ENCODE results near the gene SETD7.

The SETD7 gene

GRCh38 chr4:139556071-139556723 lies at the start of gene SETD7:
Gene SETD7 (minus strand): TSS chr4:139556219. CDS start chr4:139556137, 82 bp downstream.
- Mint-ChIP-seq H3K27me3 (no peaks in the 10 kb centered on the region), H3K4me1 (peaks cover 28 to 61% of the 10 kb centered on the region in 2 donors), H3K4me3 (peak within 1 kb of the TSS; percentile 97 to 98), H3K9me3 (no peaks in the 10 kb centered on the region), H3K27ac (peak within 1 kb of the TSS; percentile 98), H3K36me3 (peaks cover 3 to 10% of the 10 kb centered on the region in 2 donors)
- ATAC-seq (replicated peaks) (peak; percentile 40 to 44), DNase-seq (peak; percentile 57)

DNA sequence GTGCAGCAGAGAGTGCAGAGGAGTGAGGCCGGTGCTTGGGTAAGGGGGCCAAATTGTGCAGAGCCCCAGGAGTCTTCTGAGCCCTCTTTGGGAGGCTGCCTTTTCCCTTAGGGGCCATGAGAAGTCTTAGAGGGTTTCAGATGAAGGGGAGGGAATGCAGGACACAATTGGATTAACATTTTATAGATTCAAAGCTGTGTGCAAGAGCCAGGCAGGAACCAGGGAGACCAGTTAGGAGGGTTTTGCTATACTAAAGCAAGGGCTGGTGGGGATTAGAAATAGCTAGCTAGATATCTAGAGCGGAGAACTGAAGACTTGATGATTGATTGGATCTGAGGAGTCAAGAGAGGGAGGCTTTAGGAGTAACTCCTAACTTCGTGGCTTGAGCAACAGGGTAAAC lies 49.5 kb upstream of the SETD7 start:
- ATAC-seq (replicated peaks) (no peak), DNase-seq (no peak)
- Mint-ChIP-seq H3K27ac (no peak overlapping the region), H3K36me3 (peaks cover 2 to 3% of the 10 kb centered on the region in 2 donors), H3K4me3 (peak overlapping the region in 1 of 2 donors; percentile 83), H3K4me1 (peaks cover 9 to 14% of the 10 kb centered on the region in 2 donors), H3K9me3 (peaks cover 0 to 2% of the 10 kb centered on the region in 2 donors), H3K27me3 (peaks cover 0 to 4% of the 10 kb centered on the region in 2 donors)

DNA sequence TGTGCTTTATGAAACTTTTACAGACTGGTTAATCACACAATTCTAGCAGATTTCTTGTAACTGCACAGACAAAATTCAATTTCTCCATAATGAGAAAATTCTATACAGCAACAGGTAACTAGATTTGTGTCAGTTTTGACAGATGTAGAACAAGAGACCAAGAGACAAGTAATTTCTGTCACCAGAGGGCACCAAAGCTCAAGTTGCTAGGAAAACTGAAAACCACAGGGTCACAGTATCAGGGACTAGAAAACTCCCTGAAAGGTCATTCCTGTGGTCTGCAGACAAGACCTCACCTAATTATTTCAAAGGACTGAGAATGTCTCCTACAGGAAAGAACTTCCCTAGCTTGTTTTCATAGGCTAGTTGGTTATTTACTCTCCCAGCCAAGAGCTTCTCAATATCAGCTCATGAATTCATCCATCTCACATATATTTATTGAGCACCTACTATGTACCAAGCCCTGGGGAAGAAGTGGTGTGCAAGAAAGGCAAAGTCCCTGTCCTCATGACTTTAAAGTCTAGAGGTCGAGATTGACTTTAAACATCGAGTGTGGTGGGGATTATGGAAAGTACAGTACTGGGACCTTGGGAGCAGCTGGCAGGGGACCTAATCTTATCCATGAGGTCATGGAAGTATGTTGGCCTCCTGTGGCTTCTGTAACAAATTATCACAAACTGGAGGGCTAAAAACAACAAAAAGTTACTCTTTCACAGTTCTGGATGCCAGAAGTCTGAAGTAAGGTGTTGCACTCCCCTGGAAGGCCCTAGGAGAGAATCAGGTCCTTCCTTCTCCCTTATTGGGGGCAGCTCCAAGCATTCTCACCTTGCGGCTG lies 47.8 kb upstream of the SETD7 start:
- Mint-ChIP-seq H3K4me3 (no peak overlapping the region), H3K27me3 (peaks cover 0 to 2% of the 10 kb centered on the region in 2 donors), H3K36me3 (peaks cover 2 to 3% of the 10 kb centered on the region in 2 donors), H3K4me1 (peaks cover 9 to 14% of the 10 kb centered on the region in 2 donors), H3K27ac (no peak overlapping the region), H3K9me3 (peaks cover 0 to 2% of the 10 kb centered on the region in 2 donors)
- peak; percentile 15 for DNase-seq
- ATAC-seq (replicated peaks): peak; percentile 41 to 53

DNA sequence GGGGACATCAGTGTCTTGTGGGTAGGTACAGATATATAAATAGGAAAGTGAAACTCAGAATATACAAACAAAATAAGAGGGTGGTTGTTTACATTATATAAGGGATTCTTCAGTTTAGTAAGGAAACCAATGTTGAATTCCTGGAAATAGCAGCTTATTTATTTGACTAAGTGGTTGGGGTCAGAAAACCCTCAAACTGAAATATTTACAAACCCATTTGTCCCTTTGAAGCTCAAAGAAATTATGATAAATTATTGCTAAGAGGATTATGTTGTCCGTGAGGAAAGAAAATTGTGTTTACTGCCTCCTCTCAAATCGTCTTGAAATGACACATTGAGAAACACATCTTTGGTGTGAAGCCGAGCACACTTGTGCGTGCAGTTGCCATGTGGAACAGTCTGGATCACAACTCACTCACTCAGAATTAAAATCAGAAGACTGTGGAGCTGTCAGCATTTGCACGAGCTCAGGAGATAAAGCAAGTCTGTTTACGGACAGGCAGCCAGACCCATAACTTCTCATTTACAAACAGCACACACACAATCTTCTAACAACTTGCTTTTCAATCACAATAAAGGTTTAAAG lies 46.8 kb upstream of the SETD7 start:
- Mint-ChIP-seq H3K4me3 (no peak overlapping the region), H3K27ac (no peak overlapping the region), H3K27me3 (no peaks in the 10 kb centered on the region), H3K9me3 (peaks cover 0 to 2% of the 10 kb centered on the region in 2 donors), H3K4me1 (peaks cover 9 to 14% of the 10 kb centered on the region in 2 donors), H3K36me3 (peaks cover 2 to 3% of the 10 kb centered on the region in 2 donors)
- no peak for DNase-seq
- ATAC-seq (replicated peaks): no peak

DNA sequence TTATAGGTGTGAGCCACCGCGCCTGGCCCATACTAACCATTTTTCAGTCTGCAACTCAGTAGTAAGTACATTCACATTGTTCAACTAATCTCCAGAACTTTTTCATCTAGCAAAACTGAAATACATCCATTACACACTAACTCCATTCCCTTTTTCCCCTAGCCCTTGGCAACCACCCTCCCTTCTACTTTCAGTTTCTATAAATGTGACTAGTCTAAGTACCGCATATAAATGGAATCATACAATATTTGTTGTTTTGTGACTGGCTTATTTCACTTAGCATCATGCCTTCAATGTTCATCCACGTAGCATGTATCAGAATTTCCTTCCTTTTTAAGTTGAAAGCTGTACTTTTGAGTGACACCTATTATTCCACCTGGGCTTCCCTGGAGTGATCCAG lies 44.6 kb upstream of the SETD7 start:
- Mint-ChIP-seq H3K27me3 (no peaks in the 10 kb centered on the region), H3K36me3 (no peaks in the 10 kb centered on the region), H3K4me3 (no peak overlapping the region), H3K4me1 (no peaks in the 10 kb centered on the region), H3K9me3 (no peaks in the 10 kb centered on the region), H3K27ac (no peak overlapping the region)
- ATAC-seq (replicated peaks) (no peak), DNase-seq (no peak)

DNA sequence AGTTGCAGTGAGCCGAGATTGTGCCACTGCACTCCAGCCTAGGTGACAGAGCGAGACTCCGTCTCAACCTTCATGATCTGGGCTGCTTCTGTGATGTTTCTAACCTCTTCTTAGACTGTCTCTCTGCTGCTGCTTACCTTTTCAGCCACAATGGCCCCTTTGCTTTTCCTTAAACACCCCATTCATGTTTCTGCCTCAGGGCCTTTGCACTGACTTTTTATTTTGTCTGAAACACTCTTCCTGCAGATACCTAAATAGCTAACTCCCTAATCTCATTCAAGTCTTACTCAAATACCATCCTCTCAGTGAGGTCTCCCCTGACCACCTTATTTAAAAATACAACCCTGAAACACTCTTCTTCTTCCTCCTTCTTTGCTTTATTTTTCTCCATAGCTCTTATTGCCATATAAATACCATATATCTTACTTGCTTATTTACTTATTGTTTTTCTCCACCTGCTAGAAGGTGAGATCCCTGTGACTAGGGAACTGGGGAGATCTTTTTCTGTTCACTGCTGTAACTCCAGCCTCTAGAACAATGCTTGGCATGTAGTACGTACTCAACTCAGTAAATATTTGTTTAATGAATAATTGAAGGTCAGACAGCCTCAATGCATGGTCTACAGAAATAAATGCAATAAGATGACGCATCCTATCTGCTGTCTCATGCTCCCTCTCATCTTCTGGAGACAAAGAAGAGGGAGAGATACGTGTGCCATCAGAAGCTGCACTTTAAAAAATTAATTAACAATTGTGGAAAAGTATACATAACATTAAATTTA lies 43.8 kb upstream of the SETD7 start:
- H3K4me3 Mint-ChIP-seq: no peak overlapping the region
- H3K27ac Mint-ChIP-seq: no peak overlapping the region
- no peaks in the 10 kb centered on the region for H3K9me3 Mint-ChIP-seq
- no peaks in the 10 kb centered on the region for H3K36me3 Mint-ChIP-seq
- no peaks in the 10 kb centered on the region for H3K4me1 Mint-ChIP-seq
- no peak for DNase-seq
- no peak for ATAC-seq (replicated peaks)
- no peaks in the 10 kb centered on the region for H3K27me3 Mint-ChIP-seq

DNA sequence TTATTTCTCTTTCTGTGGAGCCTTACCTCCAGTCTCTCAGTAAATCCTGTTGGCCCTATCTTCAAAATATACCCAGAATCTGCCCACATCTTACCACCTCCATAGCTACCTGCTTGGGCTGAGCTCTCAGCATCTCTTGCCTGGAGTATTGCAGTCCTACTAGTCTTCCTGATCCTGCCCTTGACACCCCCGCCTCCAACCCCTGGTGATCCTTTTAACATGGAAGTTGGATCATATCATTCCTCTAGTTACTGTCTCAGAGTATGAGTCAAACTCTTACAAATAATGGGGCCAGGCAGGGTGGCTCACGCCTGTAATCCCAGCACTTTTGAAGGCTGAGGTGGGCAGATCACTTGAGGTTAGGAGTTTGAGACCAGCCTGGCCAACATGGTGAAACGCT lies 43.1 kb upstream of the SETD7 start:
- no peaks in the 10 kb centered on the region for H3K27me3 Mint-ChIP-seq
- no peak for ATAC-seq (replicated peaks)
- H3K9me3 Mint-ChIP-seq: no peaks in the 10 kb centered on the region
- no peaks in the 10 kb centered on the region for H3K4me1 Mint-ChIP-seq
- H3K27ac Mint-ChIP-seq: no peak overlapping the region
- no peaks in the 10 kb centered on the region for H3K36me3 Mint-ChIP-seq
- DNase-seq: no peak
- H3K4me3 Mint-ChIP-seq: no peak overlapping the region

DNA sequence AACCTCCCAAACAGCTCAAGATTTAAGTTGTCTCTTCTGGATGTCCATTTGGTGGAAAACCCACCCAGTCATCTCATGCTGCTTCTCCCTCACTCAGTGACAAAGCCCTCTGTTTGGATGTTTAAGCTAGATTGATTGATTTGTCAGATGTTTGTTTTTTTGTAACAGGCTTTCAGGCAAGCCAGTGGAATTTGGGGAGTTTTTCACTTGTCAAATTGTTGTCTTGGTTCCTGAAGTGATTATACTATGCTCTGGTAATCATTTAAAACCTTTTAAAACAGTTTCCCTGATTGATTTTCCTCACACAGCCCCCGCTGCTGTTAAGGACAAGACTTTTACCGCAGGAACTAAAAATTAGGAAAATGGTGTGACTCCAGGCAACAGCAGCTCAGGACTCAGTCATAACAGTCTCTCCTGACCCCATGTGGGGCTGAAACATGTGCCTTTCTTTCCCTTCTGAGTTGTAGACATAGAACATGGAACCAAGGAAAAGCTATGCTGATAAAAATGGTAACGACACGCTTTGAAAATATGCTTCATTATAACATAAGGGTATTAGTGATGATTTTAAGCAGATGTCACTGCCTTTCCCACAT lies 40.8 kb upstream of the SETD7 start:
- no peak for ATAC-seq (replicated peaks)
- no peaks in the 10 kb centered on the region for H3K36me3 Mint-ChIP-seq

DNA sequence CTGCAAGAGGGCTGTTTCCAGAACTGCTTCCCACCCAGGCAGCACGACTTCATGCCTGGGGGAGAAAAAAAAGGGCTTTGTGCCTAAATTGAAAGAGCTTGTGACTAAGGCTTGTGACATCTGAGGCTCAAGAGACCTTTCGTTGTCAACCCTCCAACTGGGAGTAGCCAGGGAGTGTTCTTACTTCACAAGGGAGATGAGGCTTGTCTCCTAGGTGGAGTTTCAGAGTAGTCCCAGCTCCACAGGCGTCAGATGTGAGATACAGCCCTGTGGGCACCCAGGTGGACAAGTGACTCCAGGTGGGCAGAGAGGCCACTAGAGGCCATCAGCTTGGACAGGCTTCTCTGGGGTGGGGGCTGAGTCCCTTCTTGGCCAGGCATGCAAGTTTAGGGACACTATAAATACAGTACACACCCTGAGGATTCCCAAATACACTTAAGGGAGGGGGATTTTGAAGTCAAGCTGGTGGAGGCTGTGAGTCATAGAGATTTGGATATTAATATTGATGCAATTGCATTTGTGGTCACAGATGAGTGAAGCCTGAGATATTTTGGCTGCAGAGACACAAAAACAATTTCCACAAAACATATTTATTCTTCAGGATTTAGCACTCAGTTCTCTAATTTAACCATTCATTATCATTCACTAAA lies 40.1 kb upstream of the SETD7 start:
- DNase-seq: no peak
- Mint-ChIP-seq H3K9me3 (no peaks in the 10 kb centered on the region), H3K4me1 (no peaks in the 10 kb centered on the region), H3K27ac (no peak overlapping the region), H3K4me3 (no peak overlapping the region), H3K36me3 (no peaks in the 10 kb centered on the region), H3K27me3 (no peaks in the 10 kb centered on the region)
- ATAC-seq (replicated peaks): no peak

More for the DNA sequence above, 40.8 kb upstream of the SETD7 start:
- H3K27ac Mint-ChIP-seq: no peak overlapping the region
- no peaks in the 10 kb centered on the region for H3K4me1 Mint-ChIP-seq
- no peaks in the 10 kb centered on the region for H3K9me3 Mint-ChIP-seq
- no peak for DNase-seq
- no peak overlapping the region for H3K4me3 Mint-ChIP-seq
- H3K27me3 Mint-ChIP-seq: no peaks in the 10 kb centered on the region

DNA sequence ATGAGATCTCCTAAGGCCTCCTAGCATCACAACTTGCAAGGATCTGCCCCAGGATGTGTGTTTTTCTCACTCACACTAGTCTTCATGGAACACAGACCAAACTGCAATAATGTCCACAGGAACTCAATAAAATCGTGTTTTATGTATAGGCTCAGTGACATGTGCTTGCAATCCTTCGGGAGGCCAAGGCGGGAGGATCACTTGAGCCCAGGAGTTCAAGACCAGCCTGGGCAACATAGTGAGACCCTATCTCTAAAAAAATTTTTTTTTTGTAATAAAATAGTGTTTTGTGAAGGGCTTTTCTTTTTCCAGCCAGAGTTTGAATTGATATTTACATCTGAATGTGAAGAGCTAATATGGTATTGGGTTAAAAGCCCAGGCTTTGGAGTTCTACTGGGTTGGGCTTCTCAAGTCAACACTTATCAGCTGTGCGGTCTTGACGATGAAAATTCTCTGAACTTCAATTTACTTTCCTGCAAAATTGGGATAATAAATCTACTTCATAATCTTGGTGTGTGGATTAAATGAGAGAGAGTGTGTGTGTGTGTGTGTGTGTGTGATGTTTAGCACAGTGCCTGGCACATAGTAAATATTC lies 38.7 kb upstream of the SETD7 start:
- Mint-ChIP-seq H3K4me1 (no peaks in the 10 kb centered on the region), H3K36me3 (no peaks in the 10 kb centered on the region), H3K27me3 (no peaks in the 10 kb centered on the region), H3K4me3 (no peak overlapping the region), H3K27ac (no peak overlapping the region), H3K9me3 (no peaks in the 10 kb centered on the region)
- ATAC-seq (replicated peaks) (no peak), DNase-seq (no peak)

DNA sequence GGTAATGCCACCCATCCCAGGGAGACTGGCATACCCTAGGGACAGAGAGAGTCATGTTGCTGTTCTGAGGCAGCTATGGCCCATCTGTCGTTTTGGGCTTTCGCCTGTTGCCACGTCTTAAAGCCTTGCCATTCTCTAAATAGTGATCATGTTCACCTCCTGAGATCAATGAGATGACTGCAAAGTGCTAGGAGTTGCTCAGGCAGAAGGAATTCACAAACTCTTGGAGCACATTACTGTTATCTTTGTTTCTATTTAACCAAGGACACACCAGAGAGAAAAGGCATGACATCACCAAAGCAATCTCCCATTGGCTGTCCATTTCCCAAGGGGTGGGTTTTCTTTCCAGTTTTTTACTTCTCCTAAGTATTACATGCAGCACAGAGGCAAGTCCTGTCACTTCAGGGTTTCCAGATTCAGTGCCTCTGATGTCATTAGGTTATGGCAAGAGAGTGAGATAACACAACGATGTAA lies 37.1 kb upstream of the SETD7 start:
- ATAC-seq (replicated peaks) (no peak), DNase-seq (no peak)
- Mint-ChIP-seq H3K27ac (no peak overlapping the region), H3K4me3 (no peak overlapping the region), H3K27me3 (no peaks in the 10 kb centered on the region), H3K4me1 (no peaks in the 10 kb centered on the region), H3K9me3 (peaks cover 3 to 9% of the 10 kb centered on the region in 2 donors), H3K36me3 (peaks cover 0 to 6% of the 10 kb centered on the region in 2 donors)

- peaks cover 3 to 9% of the 10 kb centered on the region in 2 donors for H3K9me3 Mint-ChIP-seq
- H3K27ac Mint-ChIP-seq: no peak overlapping the region
- H3K27me3 Mint-ChIP-seq: peaks cover 0 to 7% of the 10 kb centered on the region in 2 donors
- peaks cover 0 to 6% of the 10 kb centered on the region in 2 donors for H3K36me3 Mint-ChIP-seq
- no peak for DNase-seq
- no peak for ATAC-seq (replicated peaks)
- H3K4me3 Mint-ChIP-seq: no peak overlapping the region
- no peaks in the 10 kb centered on the region for H3K4me1 Mint-ChIP-seq
Observed at GRCh38 chr4:139589336-139590018, 33.5 kb upstream of the SETD7 start.

Data from stimulated activated naive B cell treated with anti-CD40 and anti-IgM and Interleukin-4, amounts not matched to agents 10 μg/mL and 1 μg/mL and 100 μg/mL, for 72 hours (primary cell).